WTC11 (cell line): Measurements from ENCODE around the gene TCAP. TPM values are rescaled to one million over a fixed set of nuclear protein-coding genes. Genes with fewer than 3 reads are reported as not detected.

Experiments
- ATAC-seq: fragments of 200-7000 bp; cut with Tn5 transposase; 2 replicates; pipeline ENCODE4 v1.10.0; 2021; ENCODE audit warnings: mild to moderate bottlenecking, moderate library complexity
- CTCF ChIA-PET: fragments of 300-600 bp; sonication (Branson Sonifier 250); formaldehyde crosslinking; loops from one replicate; lab custom pipeline; 2021; ENCODE audit warnings: antibody characterized with exemption; lab: Charles Lee
- POLR2A ChIA-PET: fragments of 350-600 bp; sonication (Branson Sonifier 250); formaldehyde crosslinking; loops from one replicate; lab custom pipeline; 2021; ENCODE audit warnings: antibody characterized with exemption; lab: Charles Lee
- DNase-seq: peaks from one replicate; pipeline ENCODE4 v3.0.0; 2021; ENCODE audit warnings: low spot score
- H3K27ac Mint-ChIP-seq: 2 replicates; pipeline ENCODE4 v1.8.0; 2021; ENCODE audit warnings: mixed read lengths
- H3K27me3 Mint-ChIP-seq: 2 replicates; pipeline ENCODE4 v1.8.0; 2021; ENCODE audit warnings: low read depth, mild to moderate bottlenecking, moderate library complexity, mixed read lengths
- H3K36me3 Mint-ChIP-seq: 2 replicates; pipeline ENCODE4 v1.8.0; 2021; ENCODE audit warnings: mixed read lengths
- H3K4me1 Mint-ChIP-seq: 2 replicates; pipeline ENCODE4 v1.8.0; 2022; ENCODE audit warnings: mixed read lengths
- H3K4me3 Mint-ChIP-seq: 2 replicates; pipeline ENCODE4 v1.8.0; 2021; ENCODE audit warnings: mild to moderate bottlenecking, moderate library complexity, mixed read lengths
- H3K9me3 Mint-ChIP-seq: 2 replicates; pipeline ENCODE4 v1.8.0; 2021; ENCODE audit warnings: mixed read lengths
- AR ChIP-seq: fragments of 250-450 bp; sonication (Bioruptor Pico); IDR thresholded peaks from 2 replicates; pipeline ENCODE4 v1.9.0; 2021; ENCODE audit warnings: mild to moderate bottlenecking
- E2F1 ChIP-seq: sonication (generic); formaldehyde crosslinking; IDR thresholded peaks from 2 replicates; pipeline ENCODE4 v1.8.0; 2022; ENCODE audit warnings: mild to moderate bottlenecking, missing genetic modification reagents
- E2F5 ChIP-seq: sonication (generic); formaldehyde crosslinking; IDR thresholded peaks from 2 replicates; pipeline ENCODE4 v1.8.1; 2022; ENCODE audit warnings: mild to moderate bottlenecking, moderate library complexity, missing genetic modification reagents
- EMX1 ChIP-seq: fragments of 250-450 bp; sonication (Bioruptor Pico); IDR thresholded peaks from 2 replicates; pipeline ENCODE4 v1.8.0; 2021; ENCODE audit warnings: mild to moderate bottlenecking
- FOXP4 ChIP-seq: sonication (generic); formaldehyde crosslinking; IDR thresholded peaks from 2 replicates; pipeline ENCODE4 v1.8.0; 2022; ENCODE audit warnings: mild to moderate bottlenecking, missing genetic modification reagents
- GABPB1 ChIP-seq: sonication (generic); formaldehyde crosslinking; IDR thresholded peaks from 2 replicates; pipeline ENCODE4 v1.8.1; 2023; ENCODE audit warnings: mild to moderate bottlenecking, missing genetic modification reagents
- JAZF1 ChIP-seq: fragments of 250-450 bp; sonication (Bioruptor Pico); IDR thresholded peaks from 2 replicates; pipeline ENCODE4 v1.9.0; 2021; ENCODE audit warnings: moderate library complexity, mild to moderate bottlenecking, inconsistent platforms
- KAT7 ChIP-seq: sonication (generic); formaldehyde crosslinking; IDR thresholded peaks from 2 replicates; pipeline ENCODE4 v1.8.1; 2023; ENCODE audit warnings: missing genetic modification reagents, mild to moderate bottlenecking, borderline replicate concordance
- NR1H2 ChIP-seq: sonication (generic); formaldehyde crosslinking; IDR thresholded peaks from 2 replicates; pipeline ENCODE4 v1.9.0; 2021; ENCODE audit warnings: mild to moderate bottlenecking, moderate library complexity, missing genetic modification reagents
- PRRX2 ChIP-seq: fragments of 250-450 bp; sonication (Bioruptor Pico); IDR thresholded peaks from 2 replicates; pipeline ENCODE4 v1.8.0; 2021; ENCODE audit warnings: mild to moderate bottlenecking
- TEAD4 ChIP-seq: sonication (generic); formaldehyde crosslinking; IDR thresholded peaks from 2 replicates; pipeline ENCODE4 v1.8.0; 2022; ENCODE audit warnings: mild to moderate bottlenecking, missing genetic modification reagents
- ZBTB21 ChIP-seq: sonication (generic); formaldehyde crosslinking; IDR thresholded peaks from 2 replicates; pipeline ENCODE4 v1.8.1; 2023; ENCODE audit warnings: mild to moderate bottlenecking, missing genetic modification reagents, borderline replicate concordance
- ZBTB43 ChIP-seq: sonication (generic); formaldehyde crosslinking; IDR thresholded peaks from 2 replicates; pipeline ENCODE4 v1.8.1; 2023; ENCODE audit warnings: mild to moderate bottlenecking, missing genetic modification reagents
- ZNF138 ChIP-seq: sonication (generic); formaldehyde crosslinking; conservative IDR thresholded peaks from 2 replicates; pipeline ENCODE4 v1.8.1; 2022; ENCODE audit warnings: mild to moderate bottlenecking, moderate library complexity, missing genetic modification reagents
- ZNF219 ChIP-seq: sonication (generic); formaldehyde crosslinking; IDR thresholded peaks from 2 replicates; pipeline ENCODE4 v1.8.0; 2023; ENCODE audit warnings: missing genetic modification reagents, mild to moderate bottlenecking, borderline replicate concordance
- total RNA-seq: library from RNA; stranded (reverse); gene quantifications from 3 replicates; pipeline ENCODE4 v1.2.3, GENCODE V29; 2021
- TF ChIP-seq, protein P1 (sequence below): fragments of 250-450 bp; sonication (Bioruptor Pico); IDR thresholded peaks from 2 replicates; pipeline ENCODE4 v2.1.2; 2022; ENCODE audit warnings: mild to moderate bottlenecking, moderate library complexity
- TF ChIP-seq, protein P2 (sequence below): sonication (generic); formaldehyde crosslinking; IDR thresholded peaks from 2 replicates; pipeline ENCODE4 v1.8.0; 2023; ENCODE audit warnings: missing genetic modification reagents
- TF ChIP-seq, protein P3 (sequence below): sonication (generic); formaldehyde crosslinking; IDR thresholded peaks from 2 replicates; pipeline ENCODE4 v1.8.1; 2023; ENCODE audit warnings: mild to moderate bottlenecking, missing genetic modification reagents, borderline replicate concordance

TCAP gene
- total RNA-seq, 1 experiment from 2014 or later: 2.9 TPM

- TF ChIP-seq ZBTB21 (CRISPR knock-in tag) (no peak), ZNF138 (CRISPR knock-in tag) (no peak), PRRX2 (CRISPR knock-in tag) (no peak), E2F1 (CRISPR knock-in tag) (no peak), KAT7 (CRISPR knock-in tag) (no peak), AR (CRISPR knock-in tag) (no peak), E2F5 (no peak), TEAD4 (CRISPR knock-in tag) (no peak), JAZF1 (CRISPR knock-in tag) (no peak), NR1H2 (CRISPR knock-in tag) (no peak), GABPB1 (no peak), ZBTB43 (CRISPR knock-in tag) (no peak), FOXP4 (CRISPR knock-in tag) (no peak), ZNF219 (CRISPR knock-in tag) (no peak), EMX1 (CRISPR knock-in tag) (no peak)
- TF ChIP-seq, protein P1, sequence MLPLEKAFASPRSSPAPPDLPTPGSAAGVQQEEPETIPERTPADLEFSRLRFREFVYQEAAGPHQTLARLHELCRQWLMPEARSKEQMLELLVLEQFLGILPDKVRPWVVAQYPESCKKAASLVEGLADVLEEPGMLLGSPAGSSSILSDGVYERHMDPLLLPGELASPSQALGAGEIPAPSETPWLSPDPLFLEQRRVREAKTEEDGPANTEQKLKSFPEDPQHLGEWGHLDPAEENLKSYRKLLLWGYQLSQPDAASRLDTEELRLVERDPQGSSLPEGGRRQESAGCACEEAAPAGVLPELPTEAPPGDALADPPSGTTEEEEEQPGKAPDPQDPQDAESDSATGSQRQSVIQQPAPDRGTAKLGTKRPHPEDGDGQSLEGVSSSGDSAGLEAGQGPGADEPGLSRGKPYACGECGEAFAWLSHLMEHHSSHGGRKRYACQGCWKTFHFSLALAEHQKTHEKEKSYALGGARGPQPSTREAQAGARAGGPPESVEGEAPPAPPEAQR (CRISPR knock-in tag): no peak
- TF ChIP-seq, protein P2, sequence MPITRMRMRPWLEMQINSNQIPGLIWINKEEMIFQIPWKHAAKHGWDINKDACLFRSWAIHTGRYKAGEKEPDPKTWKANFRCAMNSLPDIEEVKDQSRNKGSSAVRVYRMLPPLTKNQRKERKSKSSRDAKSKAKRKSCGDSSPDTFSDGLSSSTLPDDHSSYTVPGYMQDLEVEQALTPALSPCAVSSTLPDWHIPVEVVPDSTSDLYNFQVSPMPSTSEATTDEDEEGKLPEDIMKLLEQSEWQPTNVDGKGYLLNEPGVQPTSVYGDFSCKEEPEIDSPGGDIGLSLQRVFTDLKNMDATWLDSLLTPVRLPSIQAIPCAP (CRISPR knock-in tag): no peak
- TF ChIP-seq, protein P3, sequence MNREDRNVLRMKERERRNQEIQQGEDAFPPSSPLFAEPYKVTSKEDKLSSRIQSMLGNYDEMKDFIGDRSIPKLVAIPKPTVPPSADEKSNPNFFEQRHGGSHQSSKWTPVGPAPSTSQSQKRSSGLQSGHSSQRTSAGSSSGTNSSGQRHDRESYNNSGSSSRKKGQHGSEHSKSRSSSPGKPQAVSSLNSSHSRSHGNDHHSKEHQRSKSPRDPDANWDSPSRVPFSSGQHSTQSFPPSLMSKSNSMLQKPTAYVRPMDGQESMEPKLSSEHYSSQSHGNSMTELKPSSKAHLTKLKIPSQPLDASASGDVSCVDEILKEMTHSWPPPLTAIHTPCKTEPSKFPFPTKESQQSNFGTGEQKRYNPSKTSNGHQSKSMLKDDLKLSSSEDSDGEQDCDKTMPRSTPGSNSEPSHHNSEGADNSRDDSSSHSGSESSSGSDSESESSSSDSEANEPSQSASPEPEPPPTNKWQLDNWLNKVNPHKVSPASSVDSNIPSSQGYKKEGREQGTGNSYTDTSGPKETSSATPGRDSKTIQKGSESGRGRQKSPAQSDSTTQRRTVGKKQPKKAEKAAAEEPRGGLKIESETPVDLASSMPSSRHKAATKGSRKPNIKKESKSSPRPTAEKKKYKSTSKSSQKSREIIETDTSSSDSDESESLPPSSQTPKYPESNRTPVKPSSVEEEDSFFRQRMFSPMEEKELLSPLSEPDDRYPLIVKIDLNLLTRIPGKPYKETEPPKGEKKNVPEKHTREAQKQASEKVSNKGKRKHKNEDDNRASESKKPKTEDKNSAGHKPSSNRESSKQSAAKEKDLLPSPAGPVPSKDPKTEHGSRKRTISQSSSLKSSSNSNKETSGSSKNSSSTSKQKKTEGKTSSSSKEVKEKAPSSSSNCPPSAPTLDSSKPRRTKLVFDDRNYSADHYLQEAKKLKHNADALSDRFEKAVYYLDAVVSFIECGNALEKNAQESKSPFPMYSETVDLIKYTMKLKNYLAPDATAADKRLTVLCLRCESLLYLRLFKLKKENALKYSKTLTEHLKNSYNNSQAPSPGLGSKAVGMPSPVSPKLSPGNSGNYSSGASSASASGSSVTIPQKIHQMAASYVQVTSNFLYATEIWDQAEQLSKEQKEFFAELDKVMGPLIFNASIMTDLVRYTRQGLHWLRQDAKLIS (CRISPR knock-in tag): no peak
- DNase-seq (no peak), ATAC-seq (no peak)
- POLR2A ChIA-PET: no interaction called here
- Mint-ChIP-seq H3K4me3 (no peak overlapping the region), H3K9me3 (no peaks in the 10 kb centered on the region), H3K27ac (peak overlapping the region; percentile 65; the same call in 1 of the 2 replicates), H3K36me3 (no peaks in the 10 kb centered on the region), H3K27me3 (peaks cover 4% of the 10 kb centered on the region), H3K4me1 (peaks cover 29% of the 10 kb centered on the region)
- CTCF ChIA-PET: interaction anchor here (0.9 to 18.0 kb wide), 9 partner anchors 10 to 80 kb away, joined by 3 to 876 read pairs (median 5); partner anchors contain the start of genes ERBB2, MIEN1, PGAP3 and PPP1R1B
These were observed 10.4 kb downstream of the TCAP start for GRCh38 chr17:39675390-39676082.
